RPMI7951 (cell line): ENCODE measurements around the gene EML1. TPM values are rescaled to one million over a fixed set of nuclear protein-coding genes. Genes with fewer than 3 reads are reported as not detected.
"Not testable (repeated sequence)": the region's sequence is repeated elsewhere in the genome, so short reads cannot be mapped to it uniquely, and the experiment has no call there.

Source experiments
- DNase-seq: peaks from one replicate; pipeline ENCODE4 v3.0.0-alpha.2; 2012; ENCODE audit warnings: low read depth
- total RNA-seq: library from RNA; depleted of rRNA; stranded (reverse); fragments of >200 nt; shearing (Covaris generic); gene quantifications from 2 replicates; pipeline ENCODE4 v1.2.3, GENCODE V29; 2014

The EML1 gene
- total RNA-seq, 1 experiment from 2014 or later, result 8.2 TPM

- no peak for DNase-seq
These were observed 144.4 kb downstream of the EML1 start for GRCh38 chr14:99937475-99938244.

- DNase-seq, result no peak
These were observed 145.2 kb downstream of the EML1 start for GRCh38 chr14:99938376-99938775.

GRCh38 chr14:99938896-99939295 lies 145.7 kb downstream of the EML1 start:
- no peak for DNase-seq

DNA sequence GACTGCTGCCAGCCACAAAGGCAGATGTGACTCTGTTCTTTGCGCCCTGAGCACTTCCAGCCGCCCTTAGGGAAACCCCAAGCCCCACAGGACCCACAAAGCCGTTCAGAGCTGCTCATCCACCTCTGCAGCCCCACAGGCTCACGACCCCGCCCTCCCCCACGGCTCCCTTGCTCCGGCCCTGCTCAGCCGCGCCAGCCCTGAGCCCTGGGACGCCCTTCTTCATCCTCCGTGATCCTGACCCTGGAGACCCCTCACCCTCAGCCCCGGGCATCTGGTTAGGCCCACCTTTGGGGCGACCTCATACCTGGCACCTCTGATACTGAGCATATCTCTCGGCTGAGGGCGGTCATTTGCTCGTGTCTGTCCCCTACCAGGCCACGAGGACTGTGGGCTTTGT lies 146.2 kb downstream of the EML1 start:
- DNase-seq, result no peak

- DNase-seq, result no peak
These were observed 146.9 kb downstream of the EML1 start for GRCh38 chr14:99940064-99940463.

DNA sequence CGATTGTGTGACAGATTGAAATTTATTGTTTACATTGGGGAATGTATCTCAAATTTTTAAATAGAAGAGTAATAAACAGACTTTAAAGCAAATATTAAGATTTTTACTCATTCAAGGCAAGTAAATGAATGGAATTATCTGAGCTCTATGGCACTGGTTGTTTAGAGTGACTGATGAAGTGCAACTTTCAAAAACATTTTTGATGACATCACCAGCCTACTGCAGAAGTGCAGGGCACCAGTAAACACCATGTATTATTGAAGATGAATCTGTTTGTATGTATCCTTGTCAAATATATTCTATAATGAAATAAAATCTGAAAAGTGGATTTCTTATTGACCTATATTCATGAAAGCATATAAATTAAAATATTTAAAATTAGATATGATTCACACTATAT lies 148.0 kb downstream of the EML1 start:
- DNase-seq, result no peak

GRCh38 chr14:99943620-99944019 lies 150.4 kb downstream of the EML1 start:
- DNase-seq, result no peak

GRCh38 chr14:99944241-99944651 lies 151.0 kb downstream of the EML1 start:
- no peak for DNase-seq

GRCh38 chr14:99945732-99946651 lies 152.8 kb downstream of the EML1 start:
- DNase-seq, result no peak

- no peak for DNase-seq
These were observed 153.7 kb downstream of the EML1 start for GRCh38 chr14:99946652-99947489.

GRCh38 chr14:99947695-99948094 lies 154.5 kb downstream of the EML1 start:
- no peak for DNase-seq

DNA sequence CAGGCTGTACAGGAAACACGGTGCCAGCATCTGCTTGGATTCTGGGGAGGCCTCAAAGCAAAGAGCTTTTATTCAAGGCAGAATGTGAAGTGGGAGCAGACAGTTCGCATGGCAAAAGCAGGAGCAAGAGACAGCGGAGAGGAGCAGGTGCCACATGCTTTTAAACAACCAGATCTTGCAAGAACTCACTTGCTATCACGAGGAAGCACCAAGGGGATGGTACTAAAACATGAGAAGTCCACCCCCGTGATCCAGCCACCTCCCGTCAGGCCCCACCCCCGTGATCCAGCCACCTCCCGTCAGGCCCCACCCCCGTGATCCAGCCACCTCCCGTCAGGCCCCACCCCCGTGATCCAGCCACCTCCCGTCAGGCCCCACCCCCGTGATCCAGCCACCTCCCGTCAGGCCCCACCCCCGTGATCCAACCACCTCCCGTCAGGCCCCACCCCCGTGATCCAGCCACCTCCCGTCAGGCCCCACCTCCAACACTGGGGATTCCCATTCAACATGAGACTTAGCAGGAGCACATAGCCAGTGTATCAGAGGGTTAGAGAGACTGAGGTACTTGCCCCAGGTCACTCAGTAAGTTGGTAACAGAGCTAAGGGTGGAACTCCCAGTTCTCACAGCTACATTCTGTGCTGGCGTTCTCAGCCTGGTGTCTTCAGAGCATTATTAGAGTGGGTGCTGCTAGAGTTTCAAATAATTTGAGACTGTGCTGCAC lies 156.0 kb downstream of the EML1 start:
- DNase-seq, result not testable (repeated sequence)

- no peak for DNase-seq
These were observed 157.0 kb downstream of the EML1 start for GRCh38 chr14:99950181-99950580.

DNA sequence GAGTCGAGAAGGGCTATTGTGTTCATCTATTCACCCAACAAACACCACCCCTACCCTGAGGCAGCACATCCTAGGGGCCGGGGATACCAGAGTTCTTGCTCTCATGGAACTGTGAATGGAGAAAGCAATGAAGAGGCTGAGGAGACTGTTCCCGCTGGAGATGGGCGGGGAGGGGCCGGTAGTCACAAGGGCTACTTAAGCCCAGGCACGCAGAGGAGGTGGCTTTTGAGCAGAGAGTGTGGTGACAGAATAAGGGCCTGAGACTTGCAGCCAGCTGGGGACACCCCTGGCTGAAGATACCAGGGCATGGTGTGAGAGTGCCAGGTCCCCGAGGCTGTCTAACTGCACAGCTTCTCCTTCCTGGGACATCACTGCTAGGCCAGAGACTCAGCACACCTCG lies 157.9 kb downstream of the EML1 start:
- DNase-seq, result no peak

- no peak for DNase-seq
These were observed 158.8 kb downstream of the EML1 start for GRCh38 chr14:99952039-99952438.

DNA sequence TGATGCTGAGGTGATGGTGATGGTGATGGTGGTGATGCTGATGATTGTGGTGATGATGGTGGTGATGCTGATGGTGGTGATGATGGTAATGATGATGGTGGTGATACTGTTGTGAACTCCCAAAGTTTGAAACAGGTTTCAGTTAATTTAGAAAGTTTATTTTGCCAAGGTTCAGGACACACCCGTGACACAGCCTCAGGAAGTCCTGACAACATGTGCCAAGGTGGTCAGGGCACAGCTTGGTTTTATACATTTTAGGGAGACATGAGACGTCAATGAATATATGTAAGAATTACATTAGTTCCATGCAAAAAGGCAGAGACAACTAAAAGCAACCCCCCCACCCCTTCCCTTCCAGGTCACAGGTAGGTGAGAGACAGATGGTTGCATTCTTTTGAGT lies 159.2 kb downstream of the EML1 start:
- no peak for DNase-seq

DNA sequence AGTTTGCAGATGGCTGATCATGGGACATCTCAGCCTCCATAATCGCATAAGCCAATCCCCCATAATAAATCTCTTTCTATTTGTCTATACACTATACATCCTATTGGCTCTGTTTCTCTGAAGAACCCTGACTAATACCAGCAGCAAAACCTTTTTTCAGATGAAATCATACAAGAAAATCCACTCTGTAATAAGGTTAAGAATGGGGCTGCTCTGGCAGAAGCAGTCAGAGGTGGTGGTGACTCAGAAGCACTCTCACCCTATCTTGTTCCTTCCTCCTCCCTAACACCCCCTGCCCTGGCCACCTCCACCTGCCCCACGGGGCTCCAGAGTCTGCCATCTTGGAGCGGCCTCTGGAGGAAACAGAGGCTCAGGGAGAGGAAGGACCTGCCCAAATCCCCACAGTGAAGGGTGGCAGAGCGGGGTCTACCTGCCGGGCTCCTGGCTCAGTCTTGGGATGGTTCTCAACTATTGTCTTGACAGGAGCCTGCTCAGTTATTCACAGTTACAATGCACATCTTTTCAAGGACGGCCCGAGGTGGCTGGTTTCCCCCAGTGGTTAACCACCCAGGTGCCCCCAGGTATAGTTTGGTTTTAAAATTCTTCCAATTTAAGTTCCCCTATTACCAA lies 162.7 kb downstream of the EML1 start:
- DNase-seq, result no peak

- no peak for DNase-seq
These were observed 165.2 kb downstream of the EML1 start for GRCh38 chr14:99958380-99958779.

DNA sequence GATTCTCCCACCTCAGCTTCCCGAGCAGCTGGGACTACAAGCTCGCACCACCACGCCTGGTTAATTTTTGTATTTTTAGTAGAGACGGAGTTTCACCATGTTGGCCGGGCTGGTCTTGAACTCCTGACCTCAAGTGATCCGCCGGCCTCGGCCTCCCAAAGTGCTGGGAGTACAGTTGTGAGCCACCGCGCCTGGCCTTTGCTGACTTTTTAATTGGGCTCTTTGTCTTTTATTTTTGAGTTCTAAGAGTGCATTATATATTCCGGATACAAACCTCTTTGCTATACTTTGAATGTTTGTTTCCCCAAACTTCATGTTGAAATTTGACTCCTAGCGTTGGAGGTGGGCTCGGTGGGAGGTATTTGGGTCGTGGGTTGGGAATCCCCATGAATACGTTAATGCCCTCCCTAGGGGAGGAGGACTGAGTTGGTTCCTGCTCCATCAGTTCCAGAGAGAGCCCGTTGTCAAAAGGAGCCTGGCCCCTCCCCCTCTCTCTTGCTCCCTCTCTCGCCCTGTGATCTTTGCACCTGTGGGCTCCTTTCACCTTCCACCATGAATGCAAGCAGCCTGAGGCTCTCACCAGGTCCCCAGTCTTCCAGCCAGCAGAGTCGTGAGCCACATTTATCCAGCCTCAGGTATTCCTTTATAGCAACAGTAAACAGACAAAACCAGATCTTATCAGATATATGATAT lies 168.8 kb downstream of the EML1 start:
- no peak for DNase-seq

DNA sequence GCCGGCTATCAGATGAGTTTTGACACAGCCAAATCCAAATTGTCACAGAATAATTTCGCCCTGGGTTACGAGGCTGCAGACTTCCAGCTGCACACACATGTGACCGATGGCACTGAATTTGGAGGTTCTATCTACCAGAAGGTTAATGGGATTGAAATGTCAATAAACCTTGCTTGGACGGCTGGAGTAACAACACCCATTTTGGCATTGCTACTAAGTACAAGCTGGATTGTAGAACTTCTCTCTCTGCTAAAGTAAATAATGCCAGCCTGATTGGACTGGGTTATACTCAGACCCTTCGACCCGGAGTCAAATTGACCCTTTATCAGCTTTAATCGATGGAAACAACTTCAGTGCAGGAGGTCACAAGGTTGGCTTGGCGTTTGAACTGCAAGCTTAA lies 171.8 kb downstream of the EML1 start:
- no peak for DNase-seq
